G401 (cell line): Measurements from ENCODE around the gene GPR62. TPM values are rescaled to one million over a fixed set of nuclear protein-coding genes. Genes with fewer than 3 reads are reported as not detected.
"Not testable (repeated sequence)": the region's sequence is repeated elsewhere in the genome, so short reads cannot be mapped to it uniquely, and the experiment has no call there.

Experiments
- DNase-seq: peaks from one replicate; pipeline ENCODE4 v3.0.0-alpha.2; 2015; ENCODE audit warnings: low spot score
- in situ Hi-C: cut with HindIII; loops from 2 replicates; pipeline ENCODE4 v1.10.0; 2016; ENCODE audit warnings: low sequenced_read_pairs, mixed read lengths
- total RNA-seq: library from RNA; depleted of rRNA; stranded (reverse); fragments of >200 nt; shearing (Covaris generic); gene quantifications from 2 replicates; pipeline ENCODE4 v1.2.3, GENCODE V29; 2014; rRNA removed

Gene GPR62, protein sequence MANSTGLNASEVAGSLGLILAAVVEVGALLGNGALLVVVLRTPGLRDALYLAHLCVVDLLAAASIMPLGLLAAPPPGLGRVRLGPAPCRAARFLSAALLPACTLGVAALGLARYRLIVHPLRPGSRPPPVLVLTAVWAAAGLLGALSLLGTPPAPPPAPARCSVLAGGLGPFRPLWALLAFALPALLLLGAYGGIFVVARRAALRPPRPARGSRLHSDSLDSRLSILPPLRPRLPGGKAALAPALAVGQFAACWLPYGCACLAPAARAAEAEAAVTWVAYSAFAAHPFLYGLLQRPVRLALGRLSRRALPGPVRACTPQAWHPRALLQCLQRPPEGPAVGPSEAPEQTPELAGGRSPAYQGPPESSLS
- not detected in 2 replicates for total RNA-seq

DNA sequence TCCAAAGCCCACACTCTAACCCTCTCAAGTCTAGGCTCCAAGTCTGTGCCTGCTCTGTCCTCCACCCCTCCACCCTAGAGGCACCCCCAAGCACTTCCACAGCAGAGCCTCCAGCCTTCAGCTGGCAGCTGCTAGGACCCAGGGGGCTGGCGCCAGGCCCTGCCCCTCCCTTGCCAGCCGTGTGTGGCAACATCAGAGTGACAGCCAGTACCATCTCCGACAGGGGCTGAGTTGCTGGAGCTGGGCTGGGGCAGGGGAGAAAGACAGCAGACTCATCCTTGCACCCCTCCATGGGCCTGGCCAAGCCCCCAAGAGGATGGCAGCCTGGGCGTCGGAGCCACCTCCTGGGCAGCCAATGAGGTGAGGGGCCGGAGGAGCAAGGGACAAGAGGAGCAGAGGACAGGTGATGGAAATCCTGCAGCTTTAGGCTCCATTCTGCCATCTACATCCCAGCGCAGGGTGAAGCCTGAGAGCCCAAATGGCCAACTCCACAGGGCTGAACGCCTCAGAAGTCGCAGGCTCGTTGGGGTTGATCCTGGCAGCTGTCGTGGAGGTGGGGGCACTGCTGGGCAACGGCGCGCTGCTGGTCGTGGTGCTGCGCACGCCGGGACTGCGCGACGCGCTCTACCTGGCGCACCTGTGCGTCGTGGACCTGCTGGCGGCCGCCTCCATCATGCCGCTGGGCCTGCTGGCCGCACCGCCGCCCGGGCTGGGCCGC is at the start of gene GPR62:
Gene GPR62 (plus strand): TSS at position 207 of the 718 bp plus-strand sequence. CDS start 272 bp downstream, at position 479.
- peak; percentile 51 for DNase-seq
- in situ Hi-C loops, result no loop called here

DNA sequence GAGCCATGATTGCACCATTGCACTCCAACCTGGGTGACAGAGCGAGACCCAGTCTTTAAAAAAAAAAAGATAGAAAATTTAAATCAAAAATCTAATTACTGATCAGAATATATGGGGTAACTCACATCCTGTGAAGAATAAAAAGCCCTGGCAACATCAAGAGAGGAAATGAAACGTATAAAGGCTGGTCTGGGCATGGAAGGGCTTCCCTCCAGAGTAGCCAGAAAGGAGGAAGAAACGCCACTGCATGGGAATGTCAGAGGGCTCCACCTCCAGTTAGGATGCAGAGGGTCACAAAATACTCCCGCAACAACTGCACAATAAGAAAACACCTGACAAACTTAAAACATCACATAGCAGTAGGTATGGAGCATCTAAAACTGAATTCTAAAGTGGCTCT is 47.2 kb upstream of the GPR62 start:
- in situ Hi-C loops, result no loop called here

DNA sequence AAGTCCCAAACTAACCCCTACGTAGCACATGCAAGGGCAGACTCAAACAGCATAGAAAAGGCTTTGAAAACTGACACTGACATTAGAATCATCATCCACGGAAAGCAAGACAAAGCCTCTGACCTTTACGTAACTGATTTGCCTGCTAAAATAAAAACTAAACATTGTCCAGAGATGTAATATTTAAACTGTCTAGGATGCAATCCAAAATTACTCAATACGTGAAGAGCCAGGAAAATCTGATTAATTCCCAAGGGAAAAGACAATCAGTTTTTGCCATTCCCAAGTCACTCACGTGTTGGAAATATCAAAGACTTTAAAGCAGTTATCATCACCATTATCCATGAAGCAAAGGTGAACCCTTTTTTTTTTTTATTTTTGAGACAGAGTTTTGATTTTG is 38.8 kb upstream of the GPR62 start:
- DNase-seq, result no peak
- in situ Hi-C loops, result no loop called here

More for the DNA sequence above, 47.2 kb upstream of the GPR62 start:
- no peak for DNase-seq

DNA sequence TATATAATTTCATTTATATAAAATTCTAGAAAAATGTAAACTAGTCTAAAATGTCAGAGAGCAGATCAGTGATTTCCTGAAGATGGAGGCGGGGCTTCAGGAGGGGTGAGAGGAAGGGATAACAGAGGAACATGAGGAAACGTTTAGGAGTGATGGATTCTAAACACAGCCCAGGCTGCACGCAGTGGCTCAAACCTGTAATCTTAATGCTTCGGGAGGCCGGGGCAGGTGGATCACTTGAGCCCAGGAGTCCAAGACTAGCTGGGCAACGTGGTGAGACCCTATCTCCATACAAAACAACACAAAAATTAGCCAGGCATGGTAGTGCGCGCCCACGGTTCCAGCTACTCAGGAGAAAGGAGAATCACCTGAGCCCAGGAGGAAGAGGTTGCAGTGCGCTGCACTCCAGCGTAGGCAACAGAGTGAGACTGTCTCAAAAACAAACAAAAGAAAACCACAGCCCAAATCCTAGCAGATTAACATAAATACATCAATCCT is 34.1 kb upstream of the GPR62 start:
- in situ Hi-C loops, result no loop called here
- DNase-seq, result no peak

DNA sequence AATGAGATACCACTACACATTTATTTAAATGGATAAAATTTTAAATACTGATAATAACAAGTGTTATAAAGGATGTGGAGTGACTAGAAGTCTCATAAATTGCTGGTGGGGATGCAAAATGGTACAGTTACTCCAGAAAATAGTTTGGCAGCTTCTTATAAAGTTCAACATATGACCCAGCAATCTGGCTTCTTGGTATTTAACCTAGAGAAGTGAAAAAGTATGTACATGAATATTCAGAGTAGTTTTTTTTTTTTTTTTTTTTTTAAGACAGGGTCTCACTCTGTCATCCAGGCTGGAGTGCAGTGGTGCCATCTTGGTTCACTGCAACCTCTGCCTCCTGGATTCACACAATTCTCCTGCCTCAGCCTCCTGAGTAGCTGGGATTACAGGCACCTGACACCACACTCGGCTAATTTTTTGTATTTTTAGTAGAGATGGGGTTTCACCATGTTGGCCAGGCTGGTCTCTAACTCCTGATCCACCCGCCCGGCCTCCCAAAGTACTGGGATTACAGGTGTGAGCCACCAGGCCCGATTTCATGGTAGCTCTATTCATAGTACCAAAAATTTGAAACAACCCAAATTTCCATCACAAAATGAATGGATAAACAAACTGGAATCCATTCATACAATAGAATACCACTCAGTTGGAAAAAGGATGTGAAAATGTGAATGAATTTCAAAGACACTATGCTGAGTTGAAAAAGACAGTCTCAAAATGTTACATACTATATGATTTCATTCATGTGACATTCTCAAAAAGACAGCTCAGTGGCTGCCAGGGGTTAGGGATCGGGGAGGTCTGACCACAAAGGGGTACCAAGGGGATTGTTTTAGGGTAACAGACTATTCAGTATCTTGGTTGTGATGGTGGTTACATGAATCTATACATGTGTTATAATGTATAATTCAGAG is 27.9 kb upstream of the GPR62 start:
- no peak for DNase-seq
- in situ Hi-C loops, result no loop called here

DNA sequence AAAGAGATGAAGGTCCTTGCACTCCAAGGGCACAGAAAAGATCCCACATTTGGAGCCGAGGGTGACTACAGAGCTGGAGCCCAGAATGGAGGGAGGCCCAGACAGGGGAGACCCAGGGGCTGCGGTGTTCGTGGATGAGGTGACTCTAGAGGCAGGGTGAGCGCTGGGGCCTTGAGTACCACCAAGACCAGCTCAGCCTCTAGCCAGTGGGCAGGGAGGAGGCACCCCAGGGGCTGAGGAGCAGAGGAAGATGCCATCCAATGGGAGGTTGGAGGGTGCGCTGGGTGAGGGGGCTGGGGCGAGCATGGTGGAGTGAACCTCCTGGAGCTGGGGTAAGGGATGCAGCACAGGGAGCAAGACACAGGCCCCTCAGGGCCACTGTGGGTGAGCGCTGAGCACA is 26.7 kb upstream of the GPR62 start:
- in situ Hi-C loops, result no loop called here
- no peak for DNase-seq

DNA sequence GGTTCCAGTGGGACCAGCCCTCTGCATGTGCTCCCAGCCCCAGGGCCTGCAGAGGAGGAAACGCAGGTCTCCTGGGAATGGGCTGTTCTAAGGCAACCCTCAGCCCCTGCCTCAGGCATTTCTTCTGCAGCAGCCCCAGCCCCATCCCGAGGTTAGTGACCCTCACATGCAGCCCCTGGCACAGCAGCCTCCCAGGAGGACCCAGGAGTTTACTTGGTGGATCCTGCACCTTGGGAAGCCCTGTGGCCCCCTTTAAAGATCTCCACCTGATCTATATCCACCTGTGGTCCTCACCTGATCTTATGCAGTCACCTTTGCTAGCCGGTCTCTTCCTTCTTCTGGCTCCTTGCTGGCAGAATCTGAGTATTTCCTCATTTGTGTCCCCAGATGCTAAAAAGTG is 26.2 kb upstream of the GPR62 start:
- DNase-seq, in situ Hi-C loops: not testable (repeated sequence)

DNA sequence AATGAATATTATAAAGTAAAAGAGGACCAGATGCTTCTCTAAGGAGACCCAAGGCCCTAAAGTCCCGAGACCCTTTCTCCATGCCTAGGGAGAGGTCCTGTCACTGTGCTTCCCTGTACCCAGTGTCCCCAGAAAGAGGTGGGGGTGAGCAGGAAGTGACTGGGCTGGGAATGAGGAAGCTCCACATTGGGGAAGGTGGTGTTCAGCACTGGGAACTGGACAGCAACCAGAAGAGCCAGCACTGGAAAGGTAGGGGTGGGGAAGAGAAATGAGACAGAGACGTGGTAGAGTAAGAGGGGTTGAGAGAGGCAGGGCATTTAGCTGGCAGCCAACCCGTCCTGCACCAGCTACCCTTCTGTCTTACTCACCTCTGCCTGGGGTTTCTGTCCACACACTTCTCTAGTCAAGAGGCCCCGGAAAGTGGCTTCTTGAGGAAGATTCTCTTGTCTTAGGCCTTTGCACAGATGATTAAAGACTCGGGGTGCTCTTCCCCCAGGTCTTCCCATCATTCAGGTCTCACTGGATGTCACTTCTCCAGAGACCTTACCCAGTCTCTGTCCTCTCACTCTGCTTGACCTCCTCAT is 25.7 kb upstream of the GPR62 start:
- no peak for DNase-seq
- in situ Hi-C loops, result no loop called here

DNA sequence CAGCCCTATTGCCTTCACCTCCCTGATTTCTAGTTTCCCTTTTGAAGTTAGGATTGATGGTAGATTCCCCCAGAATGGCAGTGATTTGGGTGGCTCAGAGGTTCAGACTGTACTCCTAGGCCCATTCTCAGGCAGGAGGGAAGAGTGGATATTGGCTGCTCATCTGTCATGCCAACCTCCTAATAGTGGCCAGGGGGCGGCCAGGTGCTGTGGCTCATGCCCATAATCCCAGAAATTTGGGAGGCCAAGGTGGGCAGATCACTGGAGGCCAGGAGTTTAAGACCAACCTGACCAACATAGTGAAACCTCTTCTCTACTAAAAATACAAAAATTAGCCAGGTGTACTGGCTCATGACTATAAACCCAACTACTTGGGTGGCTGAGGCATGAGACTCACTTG is 24.7 kb upstream of the GPR62 start:
- in situ Hi-C loops, result no loop called here
- DNase-seq, result no peak

DNA sequence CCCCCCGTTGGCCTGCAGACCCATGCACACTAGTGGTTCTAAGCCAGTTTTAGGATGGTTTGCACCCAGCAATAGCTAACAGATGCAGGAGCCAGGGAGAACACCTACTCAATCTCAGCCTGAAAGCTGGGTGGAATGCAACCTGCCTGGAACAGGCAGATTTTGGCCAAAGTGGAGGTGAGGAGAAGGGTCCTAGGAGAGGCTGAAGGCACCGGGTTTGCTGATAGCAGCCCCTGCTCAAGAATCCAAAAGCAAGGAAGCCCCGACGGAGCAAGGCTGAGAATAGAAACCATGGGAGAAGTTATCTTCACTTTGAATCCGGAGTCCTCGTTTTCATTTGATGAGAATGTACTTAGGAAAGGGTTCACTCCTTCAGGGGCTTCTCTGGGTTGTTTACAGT is 23.4 kb upstream of the GPR62 start:
- DNase-seq, result no peak
- in situ Hi-C loops, result no loop called here

DNA sequence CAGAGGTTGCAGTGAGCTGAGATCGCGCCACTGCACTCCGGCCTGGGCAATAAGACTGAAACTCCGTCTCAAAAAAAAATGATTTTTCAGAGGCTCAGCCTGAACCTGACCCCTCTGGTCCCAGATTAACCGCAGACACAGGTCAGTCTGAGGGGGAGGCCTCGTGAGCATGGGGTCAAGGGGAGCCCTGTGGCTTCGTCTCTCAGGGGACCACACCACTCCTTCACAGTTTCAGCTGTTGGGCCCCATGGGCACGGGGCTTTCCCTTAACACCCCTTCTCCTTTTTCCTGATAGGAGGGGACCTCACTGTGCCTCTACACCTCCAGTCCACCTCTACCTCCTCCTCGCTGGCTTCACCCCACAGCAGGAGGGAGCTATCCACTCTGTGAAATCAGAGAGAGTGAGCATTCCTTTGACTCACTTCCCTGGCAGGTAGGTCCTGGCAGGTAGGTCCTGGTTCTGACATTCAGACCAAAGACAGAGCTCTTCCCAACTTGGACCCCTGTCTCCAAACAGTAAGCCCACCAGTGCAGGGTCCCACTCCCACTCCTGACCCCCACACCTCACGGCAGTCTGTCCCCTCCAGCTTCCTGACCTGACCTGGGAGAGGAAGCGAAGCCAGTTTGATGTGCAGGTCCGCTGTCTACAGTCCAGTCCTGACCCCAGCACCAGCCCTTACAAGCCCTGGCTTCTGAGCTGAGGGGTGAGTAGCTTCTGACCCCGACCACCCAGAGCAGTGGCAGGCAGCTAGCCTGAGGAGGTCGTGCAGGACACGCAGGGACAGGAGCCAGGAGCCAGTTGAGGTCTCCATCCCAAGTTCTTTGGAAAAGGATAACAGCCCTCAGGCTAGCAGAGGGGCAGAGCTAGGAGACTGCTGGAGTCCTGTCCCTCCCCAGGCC is 22.5 kb upstream of the GPR62 start:
- DNase-seq, result no peak
- in situ Hi-C loops, result no loop called here

DNA sequence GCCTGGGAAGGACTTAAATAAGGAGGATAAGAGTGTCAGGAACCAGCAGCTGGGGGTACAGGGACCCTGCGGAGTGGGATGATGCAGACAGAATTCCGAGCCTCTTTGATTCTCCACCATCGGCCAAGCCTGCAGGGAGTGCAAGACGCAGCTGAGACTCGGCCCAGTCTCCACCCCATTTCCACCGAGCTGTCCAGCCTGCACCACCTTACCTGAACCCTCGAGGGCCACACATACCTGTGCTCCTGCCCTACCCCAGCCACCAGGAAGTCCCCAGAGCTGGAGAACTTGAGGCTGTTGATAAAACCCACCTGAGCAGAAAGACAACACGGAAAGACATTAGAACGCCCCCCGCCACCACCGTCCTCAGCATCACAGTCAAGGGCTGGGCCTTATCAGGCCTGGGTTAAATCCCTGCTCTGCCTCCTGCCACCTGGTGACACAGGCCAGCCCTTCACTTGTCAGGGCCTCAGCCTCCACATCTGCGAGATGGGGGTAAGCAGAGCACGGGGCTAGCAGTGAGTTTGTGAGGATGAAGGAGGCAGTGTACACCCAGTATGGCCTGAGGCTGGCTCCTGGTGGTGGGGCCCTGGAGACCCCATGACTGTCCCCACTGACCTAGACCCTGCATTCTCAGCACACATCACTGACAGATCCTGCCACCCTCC is 21.6 kb upstream of the GPR62 start:
- in situ Hi-C loops, result no loop called here
- no peak for DNase-seq

DNA sequence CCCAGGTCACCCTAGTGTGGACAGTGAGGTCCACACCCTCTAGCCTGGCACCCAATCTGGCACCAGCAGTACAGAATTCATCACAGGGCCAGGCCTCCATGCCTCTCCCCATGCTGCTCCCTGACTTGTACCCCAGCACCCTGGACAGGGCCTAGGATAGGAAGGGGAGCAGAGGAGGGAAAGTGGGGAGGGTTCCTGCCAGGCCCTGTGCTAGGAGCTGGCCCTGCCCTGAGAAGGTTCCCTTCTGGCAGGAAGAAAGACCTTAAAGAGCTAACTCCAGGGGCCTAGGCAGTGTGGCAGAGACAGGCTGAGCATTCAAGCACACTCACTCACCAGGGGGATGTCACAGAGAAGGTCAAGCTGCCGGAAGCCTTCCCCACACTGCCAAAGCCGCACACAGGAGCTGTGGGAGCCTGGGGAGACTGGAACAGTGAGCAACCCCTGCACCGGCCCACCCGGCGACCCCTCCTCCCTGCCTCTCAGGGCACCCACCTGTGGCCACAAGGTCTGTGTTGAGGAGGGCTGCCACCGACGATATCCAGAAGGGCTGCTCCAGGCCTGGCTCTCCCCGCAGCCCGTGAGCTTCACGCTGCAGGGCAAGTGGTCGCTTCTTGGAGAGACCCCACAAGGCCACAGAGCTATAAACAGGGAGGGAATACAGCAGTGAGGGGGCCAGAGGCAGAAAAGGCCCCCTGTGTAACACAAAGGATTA is 20.9 kb upstream of the GPR62 start:
- DNase-seq, result no peak

DNA sequence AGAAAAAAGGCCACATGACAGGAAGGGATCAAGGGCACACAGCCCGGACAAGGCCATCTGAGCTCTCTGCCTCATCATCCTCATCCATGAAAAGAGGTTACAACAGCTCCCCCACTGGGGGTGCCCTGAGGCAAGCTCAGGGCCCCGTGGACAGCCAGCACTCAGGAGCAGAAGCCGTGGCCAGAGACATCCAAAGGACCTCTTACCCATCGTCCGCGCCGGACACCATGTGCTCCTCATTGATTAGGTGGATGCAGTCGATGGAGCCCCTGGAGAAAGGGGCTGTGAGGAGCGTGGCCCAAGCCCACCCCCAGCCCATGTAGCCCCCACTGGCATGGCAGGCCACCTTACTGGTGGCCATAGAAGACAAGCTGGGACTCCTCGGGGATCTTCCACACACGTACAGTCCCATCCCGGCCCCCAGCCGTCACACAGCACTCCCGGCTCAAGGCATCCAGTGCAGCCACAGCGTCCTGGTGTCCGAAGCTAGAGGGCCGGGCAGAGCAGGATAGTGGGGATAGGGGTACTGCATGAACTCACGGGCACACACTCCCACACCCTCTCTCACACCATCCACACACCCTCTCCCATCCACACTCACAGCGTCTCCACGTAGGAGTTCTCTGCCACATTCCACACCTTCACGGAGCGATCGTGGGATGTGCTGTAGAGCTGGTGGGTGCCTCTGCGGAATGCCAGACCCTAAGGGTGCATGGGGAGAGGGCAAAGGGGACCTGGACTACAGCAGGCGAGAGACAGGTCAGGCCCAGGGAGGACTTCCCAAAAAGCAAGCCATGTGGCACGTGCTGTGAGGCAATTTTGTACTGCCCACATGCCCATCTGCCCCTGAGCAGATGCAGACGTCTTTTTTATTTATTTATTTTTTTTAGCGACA is 19.9 kb upstream of the GPR62 start:
- DNase-seq, result no peak
- in situ Hi-C loops, result no loop called here

More for the DNA sequence above, 20.9 kb upstream of the GPR62 start:
- in situ Hi-C loops, result no loop called here

DNA sequence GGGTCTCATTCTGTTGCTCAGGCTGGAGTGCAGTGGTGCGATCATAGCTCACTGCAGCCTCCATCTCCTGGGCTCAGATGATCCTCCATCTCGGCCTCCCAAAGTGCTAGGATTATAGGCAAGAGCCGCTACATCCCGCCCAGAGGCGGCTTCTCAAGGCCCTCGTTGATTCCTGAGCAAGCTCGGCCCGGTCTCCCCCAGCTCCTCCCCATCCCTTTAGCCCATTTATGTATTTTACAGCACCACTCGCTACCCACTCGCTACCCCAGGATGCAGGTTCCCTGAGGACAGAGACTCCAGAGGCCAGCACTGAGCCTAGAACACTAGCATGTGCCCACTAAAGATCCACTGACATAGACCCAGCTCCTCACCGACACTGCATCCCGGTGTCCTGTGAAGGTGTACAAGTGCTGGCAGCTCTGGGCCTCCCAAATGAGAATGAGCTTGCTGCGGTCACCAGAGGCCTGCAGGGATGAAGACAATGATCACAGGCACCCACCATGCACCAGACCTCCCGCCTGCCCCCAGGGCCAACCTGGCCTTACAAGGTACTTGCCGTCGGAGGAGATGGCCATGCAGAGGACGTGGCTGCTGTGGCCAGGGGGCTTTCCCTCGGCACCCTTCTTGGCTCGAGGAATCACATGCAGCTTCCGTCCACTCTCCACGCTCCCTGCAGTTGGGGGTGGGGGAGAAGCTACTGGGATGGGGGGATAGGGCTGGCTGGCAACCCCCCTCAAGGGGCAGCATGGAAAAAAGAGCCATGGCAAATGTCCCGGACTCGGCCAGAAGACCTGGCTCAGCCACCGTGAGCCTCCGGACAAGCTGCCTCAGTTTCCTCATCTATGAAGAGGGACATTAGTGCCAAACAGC is 19.1 kb upstream of the GPR62 start:
- no peak for DNase-seq
- in situ Hi-C loops, result no loop called here
